Transverse colon (tissue), 4 donors: ENCODE measurements around the gene KMT2A. TPM values are rescaled to one million over a fixed set of nuclear protein-coding genes. Genes with fewer than 3 reads are reported as not detected.

ENCODE experiments used
- DNase-seq: peaks from one replicate; pipeline ENCODE4 v3.0.0-alpha.2; 2019
- H3K27ac ChIP-seq, 4 donors: fragments of 200-600 bp; sonication (generic); 2 replicates each; pipeline ENCODE4 v1.5.1; 2016 to 2018; ENCODE audit warnings: inconsistent platforms in 4 of 4
- H3K27me3 ChIP-seq: fragments of 200-600 bp; sonication (generic); 2 replicates; pipeline ENCODE4 v1.5.1; 2017; ENCODE audit warnings: inconsistent platforms
- H3K36me3 ChIP-seq, 4 donors: fragments of 200-600 bp; sonication (generic); 2 replicates each; pipeline ENCODE4 v1.5.1; 2017 to 2019; ENCODE audit warnings: inconsistent platforms in 4 of 4
- H3K4me1 ChIP-seq, 4 donors: fragments of 200-600 bp; sonication (generic); 2 replicates each; pipeline ENCODE4 v1.5.1; 2017 to 2020; ENCODE audit warnings: inconsistent platforms in 4 of 4
- H3K4me3 ChIP-seq, 4 donors: fragments of 200-600 bp; sonication (generic); 1 replicate in 1 of 4; 2 replicates in 3 of 4; pipeline versions ENCODE4 v1.5.1 to v1.6.1; 2017 to 2019; ENCODE audit warnings: inconsistent platforms in 4 of 4
- H3K9me3 ChIP-seq, 2 donors: fragments of 200-600 bp; sonication (generic); 2 replicates each; pipeline ENCODE4 v1.5.1; 2017 to 2019; ENCODE audit warnings: inconsistent platforms in 2 of 2
- EP300 ChIP-seq: sonication (generic); formaldehyde crosslinking; IDR thresholded peaks from one replicate; pipeline ENCODE4 v1.6.1; 2017; ENCODE audit warnings: antibody characterized with exemption, low read depth
- POLR2A ChIP-seq: fragments of 450-650 bp; IDR thresholded peaks from one replicate; pipeline ENCODE4 v1.6.1; 2016; ENCODE audit warnings: antibody characterized with exemption, mild to moderate bottlenecking, moderate library complexity
- POLR2AphosphoS5 ChIP-seq, 3 donors: sonication (generic); formaldehyde crosslinking; IDR thresholded peaks; one replicate each; pipeline ENCODE4 v1.6.1; 2016; ENCODE audit warnings: antibody characterized with exemption in 3 of 3
- WGBS, 2 donors: methylation state at CpG; one replicate each; pipeline ENCODE4 v1.1.5; 2018; ENCODE audit warnings: low coverage in 1 of 2; 5-methylcytosine and 5-hydroxymethylcytosine counted together
- in situ Hi-C, 4 donors: fragments of 200-750 bp; cut with MboI; loops; one replicate each; pipeline versions ENCODE4 v1.15.0 to v1.15.1; 2017; ENCODE audit warnings: low sequenced_read_pairs in 3 of 4, low pct_ligation_motif_present in 1 of 4, low pct_unique_long_range_greater_than_20kb in 1 of 4
- intact Hi-C: fragments of 100-400 bp; cut with DNase I; formaldehyde crosslinking; loops from one replicate; pipeline ENCODE4 v1.15.1; 2023; ENCODE audit warnings: low total_unique reads
- total RNA-seq, 4 donors: library from RNA; depleted of rRNA; stranded (reverse); fragments of >200 nt; gene quantifications; one replicate each; pipeline ENCODE4 v1.1.0, GENCODE V29; 2016
- TF ChIP-seq, protein P1 (sequence below), 5 experiments: fragments of 200-600 bp in 3 of 5; fragments of 450-650 bp in 2 of 5; sonication (generic) in 3 of 5; IDR thresholded peaks; 1 replicate in 2 of 5; 2 replicates in 3 of 5; pipeline ENCODE4 v1.5.1; 2016 to 2017; ENCODE audit warnings: antibody characterized with exemption in 5 of 5, inconsistent platforms in 3 of 5, mild to moderate bottlenecking in 2 of 5, moderate library complexity in 1 of 5

Gene KMT2A
- total RNA-seq, 4 donors from 2014 or later, result 51.1 to 120 (median 75.5) TPM

DNA sequence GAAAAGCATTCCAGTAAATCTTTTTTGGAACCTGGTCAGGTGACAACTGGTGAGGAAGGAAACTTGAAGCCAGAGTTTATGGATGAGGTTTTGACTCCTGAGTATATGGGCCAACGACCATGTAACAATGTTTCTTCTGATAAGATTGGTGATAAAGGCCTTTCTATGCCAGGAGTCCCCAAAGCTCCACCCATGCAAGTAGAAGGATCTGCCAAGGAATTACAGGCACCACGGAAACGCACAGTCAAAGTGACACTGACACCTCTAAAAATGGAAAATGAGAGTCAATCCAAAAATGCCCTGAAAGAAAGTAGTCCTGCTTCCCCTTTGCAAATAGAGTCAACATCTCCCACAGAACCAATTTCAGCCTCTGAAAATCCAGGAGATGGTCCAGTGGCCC lies 66.9 kb downstream of the KMT2A start:
- 33 to 81% methylated on average over 2 to 3 of the region's 3 CpGs for WGBS, 2 donors
- TF ChIP-seq, protein P1, sequence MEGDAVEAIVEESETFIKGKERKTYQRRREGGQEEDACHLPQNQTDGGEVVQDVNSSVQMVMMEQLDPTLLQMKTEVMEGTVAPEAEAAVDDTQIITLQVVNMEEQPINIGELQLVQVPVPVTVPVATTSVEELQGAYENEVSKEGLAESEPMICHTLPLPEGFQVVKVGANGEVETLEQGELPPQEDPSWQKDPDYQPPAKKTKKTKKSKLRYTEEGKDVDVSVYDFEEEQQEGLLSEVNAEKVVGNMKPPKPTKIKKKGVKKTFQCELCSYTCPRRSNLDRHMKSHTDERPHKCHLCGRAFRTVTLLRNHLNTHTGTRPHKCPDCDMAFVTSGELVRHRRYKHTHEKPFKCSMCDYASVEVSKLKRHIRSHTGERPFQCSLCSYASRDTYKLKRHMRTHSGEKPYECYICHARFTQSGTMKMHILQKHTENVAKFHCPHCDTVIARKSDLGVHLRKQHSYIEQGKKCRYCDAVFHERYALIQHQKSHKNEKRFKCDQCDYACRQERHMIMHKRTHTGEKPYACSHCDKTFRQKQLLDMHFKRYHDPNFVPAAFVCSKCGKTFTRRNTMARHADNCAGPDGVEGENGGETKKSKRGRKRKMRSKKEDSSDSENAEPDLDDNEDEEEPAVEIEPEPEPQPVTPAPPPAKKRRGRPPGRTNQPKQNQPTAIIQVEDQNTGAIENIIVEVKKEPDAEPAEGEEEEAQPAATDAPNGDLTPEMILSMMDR (IDR thresholded peaks at IDR 0.05), result no peak
- TF ChIP-seq EP300 (no peak), POLR2A (no peak), POLR2AphosphoS5 (IDR thresholded peaks at IDR 0.05) (no peak)
- intact Hi-C loops (no loop called here), in situ Hi-C loops (no loop called here)
- Histone ChIP-seq H3K4me1 (no peaks in the 10 kb centered on the region), H3K36me3 (peaks cover 0 to 78% (median 38%) of the 10 kb centered on the region in 4 donors), H3K27me3 (no peaks in the 10 kb centered on the region), H3K27ac (no peak overlapping the region), H3K9me3 (no peaks in the 10 kb centered on the region), H3K4me3 (no peak overlapping the region)
- DNase-seq, result no peak

DNA sequence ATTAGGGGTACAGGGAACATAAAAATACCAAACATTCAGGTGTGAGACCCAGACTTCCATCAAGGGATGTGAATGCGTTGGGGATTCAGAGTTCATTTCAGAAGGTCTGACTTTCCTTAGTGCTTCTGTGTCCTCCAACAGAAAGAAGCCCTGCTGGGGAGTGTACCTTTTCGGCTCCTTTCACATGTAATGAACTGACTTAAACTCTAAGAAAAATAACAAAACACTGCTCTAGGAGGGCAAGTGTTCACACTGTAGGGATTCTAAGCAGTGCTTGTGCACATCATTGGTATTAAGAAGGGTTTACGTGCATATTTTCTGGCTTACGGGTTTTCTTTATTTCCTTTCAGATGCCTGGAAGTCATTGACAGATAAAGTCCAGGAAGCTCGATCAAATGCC lies 75.3 kb downstream of the KMT2A start:
- WGBS, 2 donors, result 93 to 100% methylated on average over 4 to 5 of the region's 5 CpGs
- intact Hi-C loops (no loop called here), in situ Hi-C loops (no loop called here)
- Histone ChIP-seq H3K4me3 (no peak overlapping the region), H3K27ac (no peak overlapping the region), H3K9me3 (no peaks in the 10 kb centered on the region), H3K4me1 (no peaks in the 10 kb centered on the region), H3K27me3 (no peaks in the 10 kb centered on the region), H3K36me3 (peaks cover 2 to 86% (median 42%) of the 10 kb centered on the region in 4 donors)
- no peak for DNase-seq
- no peak for TF ChIP-seq POLR2AphosphoS5 (IDR thresholded peaks at IDR 0.05)
- no peak for TF ChIP-seq EP300
- no peak for TF ChIP-seq POLR2A
- TF ChIP-seq, protein P1 (IDR thresholded peaks at IDR 0.05), result no peak

GRCh38 chr11:118514103-118514502 lies 77.8 kb downstream of the KMT2A start:
- WGBS, 2 donors, result 72 to 81% methylated on average over 7 of the region's 7 CpGs
- Histone ChIP-seq H3K9me3 (no peaks in the 10 kb centered on the region), H3K4me1 (no peaks in the 10 kb centered on the region), H3K36me3 (peaks cover 2 to 85% (median 41%) of the 10 kb centered on the region in 4 donors), H3K27me3 (no peaks in the 10 kb centered on the region), H3K4me3 (no peak overlapping the region), H3K27ac (no peak overlapping the region)
- intact Hi-C loops (no loop called here), in situ Hi-C loops (no loop called here)
- TF ChIP-seq POLR2A, result no peak
- TF ChIP-seq EP300, result no peak
- TF ChIP-seq POLR2AphosphoS5 (IDR thresholded peaks at IDR 0.05), result no peak
- TF ChIP-seq, protein P1 (IDR thresholded peaks at IDR 0.05), result no peak
- DNase-seq, result no peak

- H3K4me1 ChIP-seq, result no peaks in the 10 kb centered on the region
- H3K27me3 ChIP-seq, result no peaks in the 10 kb centered on the region
- intact Hi-C loops (no loop called here), in situ Hi-C loops (no loop called here)
- 81 to 82% methylated on average over 3 to 6 of the region's 6 CpGs for WGBS, 2 donors
- no peak overlapping the region for H3K4me3 ChIP-seq
- no peak for DNase-seq
- H3K27ac ChIP-seq, result no peak overlapping the region
- no peak for TF ChIP-seq EP300
- peaks cover 0 to 71% (median 36%) of the 10 kb centered on the region in 4 donors for H3K36me3 ChIP-seq
- no peaks in the 10 kb centered on the region for H3K9me3 ChIP-seq
Measured at GRCh38 chr11:118519549-118519948, 83.3 kb downstream of the KMT2A start.

DNA sequence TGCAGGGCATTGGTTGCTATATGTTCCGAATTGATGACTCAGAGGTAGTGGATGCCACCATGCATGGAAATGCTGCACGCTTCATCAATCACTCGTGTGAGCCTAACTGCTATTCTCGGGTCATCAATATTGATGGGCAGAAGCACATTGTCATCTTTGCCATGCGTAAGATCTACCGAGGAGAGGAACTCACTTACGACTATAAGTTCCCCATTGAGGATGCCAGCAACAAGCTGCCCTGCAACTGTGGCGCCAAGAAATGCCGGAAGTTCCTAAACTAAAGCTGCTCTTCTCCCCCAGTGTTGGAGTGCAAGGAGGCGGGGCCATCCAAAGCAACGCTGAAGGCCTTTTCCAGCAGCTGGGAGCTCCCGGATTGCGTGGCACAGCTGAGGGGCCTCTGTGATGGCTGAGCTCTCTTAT lies 85.6 kb downstream of the KMT2A start:
- Histone ChIP-seq H3K4me1 (peaks cover 0 to 6% (median 0%) of the 10 kb centered on the region in 4 donors), H3K9me3 (no peaks in the 10 kb centered on the region), H3K36me3 (peaks cover 0 to 48% (median 24%) of the 10 kb centered on the region in 4 donors), H3K4me3 (no peak overlapping the region), H3K27me3 (no peaks in the 10 kb centered on the region), H3K27ac (no peak overlapping the region)
- in situ Hi-C loops, result no loop called here
- intact Hi-C loops, result no loop called here
- WGBS, 2 donors, result 82% methylated on average over 13 of the region's 13 CpGs; no CpG with 5 or more reads in 1 of the 2 donors
- no peak for DNase-seq
- TF ChIP-seq, protein P1 (IDR thresholded peaks at IDR 0.05), result no peak
- TF ChIP-seq EP300, result no peak
- no peak for TF ChIP-seq POLR2AphosphoS5 (IDR thresholded peaks at IDR 0.05)
- TF ChIP-seq POLR2A, result no peak
